ENCODE data around the gene SYNM. TPM values are rescaled to one million over a fixed set of nuclear protein-coding genes. Genes with fewer than 3 reads are reported as not detected.

The SYNM gene
- total RNA-seq, 1 donor from 2014 or later, result 0.02 TPM

DNA sequence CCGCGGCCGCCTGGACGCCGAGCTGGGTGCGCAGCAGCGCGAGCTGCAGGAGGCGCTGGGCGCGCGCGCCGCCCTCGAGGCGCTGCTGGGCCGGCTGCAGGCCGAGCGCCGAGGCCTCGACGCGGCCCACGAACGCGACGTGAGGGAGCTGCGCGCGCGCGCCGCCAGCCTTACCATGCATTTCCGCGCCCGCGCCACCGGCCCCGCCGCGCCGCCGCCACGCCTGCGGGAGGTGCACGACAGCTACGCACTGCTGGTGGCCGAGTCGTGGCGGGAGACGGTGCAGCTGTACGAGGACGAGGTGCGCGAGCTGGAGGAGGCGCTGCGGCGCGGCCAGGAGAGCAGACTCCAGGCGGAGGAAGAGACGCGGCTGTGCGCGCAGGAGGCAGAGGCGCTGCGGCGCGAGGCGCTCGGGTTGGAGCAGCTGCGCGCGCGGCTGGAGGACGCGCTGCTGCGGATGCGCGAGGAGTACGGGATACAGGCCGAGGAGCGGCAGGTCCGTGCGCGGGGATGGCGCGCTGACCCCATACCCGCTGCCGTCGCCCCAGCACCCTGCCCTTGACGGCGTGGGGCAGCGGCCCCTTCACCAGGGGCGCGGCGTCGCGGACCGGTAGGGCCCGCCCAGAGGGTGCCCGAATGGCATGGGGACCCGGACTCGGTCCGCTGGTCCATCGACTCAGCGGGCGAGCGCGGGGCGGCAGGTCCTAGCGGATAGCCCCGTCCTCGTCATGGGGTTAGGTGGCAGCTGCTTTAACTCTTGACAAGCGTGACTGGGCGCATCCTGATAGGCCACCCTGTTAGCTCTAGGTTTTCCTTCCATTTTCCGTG is 848 bp downstream of the SYNM start:
- Mint-ChIP-seq H3K4me1 (peaks cover 7% of the 10 kb centered on the region), H3K36me3 (ENCODE audit: low read depth) (no peaks in the 10 kb centered on the region), H3K27ac (no peak overlapping the region), H3K9me3 (no peaks in the 10 kb centered on the region), H3K27me3 (peaks cover 40% of the 10 kb centered on the region), H3K4me3 (no peak overlapping the region)
- ATAC-seq (ENCODE audit: low read depth), result peak; percentile 51
- ChIA-PET POLR2A (interaction anchor here (1.1 kb wide), 1 partner anchor 145 kb away, joined by 4 read pairs; the partner anchor contains the start of gene LRRC28), CTCF (interaction anchor here (0.6 to 1.4 kb wide), 3 partner anchors 29 to 599 kb away, joined by 3 read pairs; no protein-coding TSS in a partner anchor)
- TF ChIP-seq, protein P1, sequence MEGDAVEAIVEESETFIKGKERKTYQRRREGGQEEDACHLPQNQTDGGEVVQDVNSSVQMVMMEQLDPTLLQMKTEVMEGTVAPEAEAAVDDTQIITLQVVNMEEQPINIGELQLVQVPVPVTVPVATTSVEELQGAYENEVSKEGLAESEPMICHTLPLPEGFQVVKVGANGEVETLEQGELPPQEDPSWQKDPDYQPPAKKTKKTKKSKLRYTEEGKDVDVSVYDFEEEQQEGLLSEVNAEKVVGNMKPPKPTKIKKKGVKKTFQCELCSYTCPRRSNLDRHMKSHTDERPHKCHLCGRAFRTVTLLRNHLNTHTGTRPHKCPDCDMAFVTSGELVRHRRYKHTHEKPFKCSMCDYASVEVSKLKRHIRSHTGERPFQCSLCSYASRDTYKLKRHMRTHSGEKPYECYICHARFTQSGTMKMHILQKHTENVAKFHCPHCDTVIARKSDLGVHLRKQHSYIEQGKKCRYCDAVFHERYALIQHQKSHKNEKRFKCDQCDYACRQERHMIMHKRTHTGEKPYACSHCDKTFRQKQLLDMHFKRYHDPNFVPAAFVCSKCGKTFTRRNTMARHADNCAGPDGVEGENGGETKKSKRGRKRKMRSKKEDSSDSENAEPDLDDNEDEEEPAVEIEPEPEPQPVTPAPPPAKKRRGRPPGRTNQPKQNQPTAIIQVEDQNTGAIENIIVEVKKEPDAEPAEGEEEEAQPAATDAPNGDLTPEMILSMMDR (IDR thresholded peaks at IDR 0.05), result no peak
- intact Hi-C loops (cut with micrococcal nuclease), result loop anchor here (10.0 kb wide), 1 partner anchor 649 kb away; no protein-coding TSS in a partner anchor
- DNase-seq, result no peak

DNA sequence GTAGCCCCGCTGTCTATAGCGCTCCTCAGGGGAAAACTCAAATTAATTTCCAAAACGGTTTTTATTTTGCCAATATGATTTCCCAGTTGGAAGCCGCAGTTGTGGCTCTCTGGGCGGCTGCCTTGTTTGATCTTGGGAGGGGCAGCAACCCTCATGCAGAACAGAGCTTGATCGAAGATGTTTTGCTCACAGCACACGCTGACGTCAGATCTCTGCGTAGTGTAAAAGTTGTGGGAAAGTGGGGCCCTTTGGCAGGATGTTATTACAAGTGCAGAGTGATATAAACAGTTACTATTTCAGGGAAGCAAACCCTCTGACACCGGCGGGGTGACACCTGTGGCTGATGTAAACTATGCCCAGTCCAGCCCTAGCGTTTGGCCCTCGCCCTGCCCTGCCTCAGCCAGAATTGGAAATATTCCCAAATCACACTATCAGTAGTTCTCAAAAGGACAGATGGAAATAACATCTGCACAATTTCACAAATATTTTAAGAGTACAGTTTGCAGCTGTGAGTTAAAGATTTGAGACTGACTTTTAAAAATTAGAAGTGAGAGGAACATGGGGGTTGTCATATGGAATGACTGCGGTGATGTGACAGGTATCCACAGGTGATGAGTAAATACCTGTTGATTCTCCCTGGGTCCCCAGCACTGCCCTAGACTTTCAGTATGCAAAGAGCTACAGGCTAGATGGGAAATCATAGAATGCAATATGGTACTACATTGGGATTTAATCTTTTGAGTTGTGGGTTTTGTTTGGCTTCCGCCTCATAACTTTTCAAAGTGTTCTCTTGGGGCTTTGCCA is 1.7 kb downstream of the SYNM start:
- Mint-ChIP-seq H3K27me3 (peaks cover 37% of the 10 kb centered on the region), H3K9me3 (no peaks in the 10 kb centered on the region)
- intact Hi-C loops (cut with micrococcal nuclease), result loop anchor here (10.0 kb wide), 1 partner anchor 648 kb away; no protein-coding TSS in a partner anchor

GRCh38 chr15:99108993-99109392 is 4.1 kb downstream of the SYNM start:
- peaks cover 23% of the 10 kb centered on the region for H3K27me3 Mint-ChIP-seq
- no peak overlapping the region for H3K27ac Mint-ChIP-seq
- CTCF ChIA-PET, result interaction anchor here (2.0 kb wide), 1 partner anchor 32 kb away, joined by 5 read pairs; no protein-coding TSS in a partner anchor
- H3K9me3 Mint-ChIP-seq, result no peaks in the 10 kb centered on the region
- peaks cover 7% of the 10 kb centered on the region for H3K4me1 Mint-ChIP-seq
- H3K4me3 Mint-ChIP-seq, result no peak overlapping the region
- intact Hi-C loops (cut with micrococcal nuclease), result loop anchor here (10.0 kb wide), 1 partner anchor 646 kb away; no protein-coding TSS in a partner anchor
- POLR2A ChIA-PET, result no interaction called here
- ATAC-seq (ENCODE audit: low read depth), result no peak
- TF ChIP-seq, protein P1 (IDR thresholded peaks at IDR 0.05), result no peak
- no peak for DNase-seq
- no peaks in the 10 kb centered on the region for H3K36me3 Mint-ChIP-seq (ENCODE audit: low read depth)

More for the DNA sequence above, 1.7 kb downstream of the SYNM start:
- TF ChIP-seq, protein P1 (IDR thresholded peaks at IDR 0.05), result no peak
- no peak for ATAC-seq (ENCODE audit: low read depth)
- Mint-ChIP-seq H3K4me3 (no peak overlapping the region), H3K36me3 (ENCODE audit: low read depth) (no peaks in the 10 kb centered on the region), H3K27ac (no peak overlapping the region), H3K4me1 (peaks cover 7% of the 10 kb centered on the region)
- ChIA-PET CTCF (interaction anchor here (1.4 to 2.0 kb wide), 2 partner anchors 30 to 588 kb away, joined by 3 to 5 read pairs; no protein-coding TSS in a partner anchor), POLR2A (no interaction called here)
- DNase-seq, result no peak

DNA sequence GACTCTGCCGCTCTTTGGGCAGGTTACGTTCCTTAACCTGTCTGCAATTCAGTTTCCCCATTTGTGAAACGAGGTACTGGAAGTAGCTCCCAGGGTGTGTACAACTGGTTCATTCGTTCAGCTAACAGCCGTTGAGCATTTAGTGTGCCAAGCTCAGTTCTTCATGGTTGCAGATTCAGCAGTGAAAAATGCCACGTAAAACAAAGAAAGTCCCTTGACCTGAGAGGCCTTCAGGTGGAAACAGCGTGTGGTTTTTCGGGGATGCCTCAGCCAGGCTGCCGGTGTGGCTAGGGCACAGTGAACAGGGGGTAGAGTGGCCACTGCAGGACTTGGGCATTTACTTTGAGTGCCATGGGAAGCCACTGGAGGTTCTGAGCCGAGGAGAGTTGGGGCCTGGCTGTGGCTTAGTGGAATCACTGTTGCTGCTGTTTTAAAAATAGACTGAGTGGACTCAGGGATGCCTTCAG is 4.7 kb downstream of the SYNM start:
- Mint-ChIP-seq H3K27ac (no peak overlapping the region), H3K4me3 (no peak overlapping the region), H3K4me1 (peaks cover 5% of the 10 kb centered on the region), H3K9me3 (no peaks in the 10 kb centered on the region), H3K27me3 (peaks cover 22% of the 10 kb centered on the region), H3K36me3 (ENCODE audit: low read depth) (no peaks in the 10 kb centered on the region)
- ChIA-PET POLR2A (no interaction called here), CTCF (no interaction called here)
- DNase-seq (no peak), ATAC-seq (ENCODE audit: low read depth) (no peak)
- intact Hi-C loops (cut with micrococcal nuclease), result loop anchor here (10.0 kb wide), 1 partner anchor 645 kb away; no protein-coding TSS in a partner anchor
- TF ChIP-seq, protein P1 (IDR thresholded peaks at IDR 0.05), result no peak
